Type B pancreatic cell (in vitro differentiated cells): ENCODE results near the gene SCNM1. TPM values are rescaled to one million over a fixed set of nuclear protein-coding genes. Genes with fewer than 3 reads are reported as not detected.
A peak's percentile ranks its signal among the peaks of the same experiment; 100 is the strongest.

ENCODE experiments used
- DNase-seq: peaks from one replicate; pipeline ENCODE4 v3.0.0; 2021; ENCODE audit warnings: mixed read lengths; ENCODE audit not compliant: unreplicated experiment; ENCODE audit errors: extremely low spot score
- H3K27ac Mint-ChIP-seq: 2 replicates; pipeline ENCODE4 v1.8.0; 2021; ENCODE audit warnings: mild to moderate bottlenecking, mixed read lengths
- H3K27me3 Mint-ChIP-seq: 2 replicates; pipeline ENCODE4 v1.8.0; 2021; ENCODE audit warnings: mixed read lengths
- H3K36me3 Mint-ChIP-seq: 2 replicates; pipeline ENCODE4 v1.8.0; 2021; ENCODE audit warnings: mixed read lengths
- H3K4me1 Mint-ChIP-seq: one replicate; pipeline ENCODE4 v1.8.0; 2021; ENCODE audit warnings: mixed read lengths; ENCODE audit not compliant: unreplicated experiment
- H3K4me3 Mint-ChIP-seq: 2 replicates; pipeline ENCODE4 v1.8.0; 2021; ENCODE audit warnings: mild to moderate bottlenecking, mixed read lengths
- H3K9me3 Mint-ChIP-seq: 2 replicates; pipeline ENCODE4 v1.8.0; 2021; ENCODE audit warnings: mixed read lengths
- total RNA-seq: library from RNA; stranded (reverse); gene quantifications from 2 replicates; pipeline ENCODE4 v1.2.1, GENCODE V29; 2021; ENCODE audit warnings: low replicate concordance
- TF ChIP-seq, protein P1 (sequence below): fragments of 200-600 bp; sonication (generic); conservative IDR thresholded peaks from 2 replicates; pipeline ENCODE4 v1.5.0; 2021; ENCODE audit warnings: antibody characterized with exemption, mild to moderate bottlenecking

Gene SCNM1
- total RNA-seq, 1 donor from 2014 or later = 39.3 TPM

DNA sequence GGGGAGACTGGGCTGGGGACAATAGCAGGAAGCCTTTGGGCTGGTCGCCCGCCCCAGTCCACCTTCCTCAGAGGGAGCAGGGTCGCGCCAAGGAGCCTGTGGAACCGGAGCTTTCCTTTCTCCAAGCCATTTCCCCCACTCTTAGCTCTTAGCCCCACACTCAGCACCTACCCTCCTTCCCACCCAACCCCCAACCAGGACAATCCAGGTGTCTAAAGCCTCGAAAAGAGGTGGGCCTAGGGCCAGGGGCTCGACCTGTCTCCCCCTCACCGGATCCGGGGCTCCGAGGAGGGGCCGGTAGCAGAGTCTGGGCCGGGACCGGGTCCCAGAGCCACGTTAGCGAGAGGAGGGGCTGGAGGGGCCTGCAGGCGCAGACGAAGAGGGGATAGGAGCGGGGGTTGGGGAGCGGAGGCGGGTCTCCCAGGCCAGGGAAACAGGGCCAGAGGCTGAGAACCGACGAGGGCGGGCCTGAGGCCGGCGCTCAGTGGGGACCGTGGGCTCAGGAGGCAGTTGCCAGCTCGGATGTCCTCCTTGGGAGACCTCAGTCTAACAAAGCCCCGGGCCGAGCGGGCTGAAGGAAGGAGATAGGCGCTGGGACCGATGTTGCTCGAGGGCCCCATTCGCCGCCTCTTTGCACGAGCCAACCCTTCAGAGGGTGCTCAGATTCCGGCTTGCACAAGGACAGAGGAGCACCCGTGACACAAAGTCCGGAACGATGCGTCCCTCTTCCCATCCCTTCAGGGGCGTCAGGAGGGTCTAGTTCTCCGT is 20.5 kb upstream of the SCNM1 start:
- Mint-ChIP-seq H3K9me3 (no peaks in the 10 kb centered on the region), H3K4me3 (peak overlapping the region; percentile 93), H3K27me3 (peaks cover 12% of the 10 kb centered on the region), H3K36me3 (peaks cover 4% of the 10 kb centered on the region), H3K4me1 (peaks cover 38% of the 10 kb centered on the region), H3K27ac (peak overlapping the region; percentile 82)
- no peak for DNase-seq
- TF ChIP-seq, protein P1, sequence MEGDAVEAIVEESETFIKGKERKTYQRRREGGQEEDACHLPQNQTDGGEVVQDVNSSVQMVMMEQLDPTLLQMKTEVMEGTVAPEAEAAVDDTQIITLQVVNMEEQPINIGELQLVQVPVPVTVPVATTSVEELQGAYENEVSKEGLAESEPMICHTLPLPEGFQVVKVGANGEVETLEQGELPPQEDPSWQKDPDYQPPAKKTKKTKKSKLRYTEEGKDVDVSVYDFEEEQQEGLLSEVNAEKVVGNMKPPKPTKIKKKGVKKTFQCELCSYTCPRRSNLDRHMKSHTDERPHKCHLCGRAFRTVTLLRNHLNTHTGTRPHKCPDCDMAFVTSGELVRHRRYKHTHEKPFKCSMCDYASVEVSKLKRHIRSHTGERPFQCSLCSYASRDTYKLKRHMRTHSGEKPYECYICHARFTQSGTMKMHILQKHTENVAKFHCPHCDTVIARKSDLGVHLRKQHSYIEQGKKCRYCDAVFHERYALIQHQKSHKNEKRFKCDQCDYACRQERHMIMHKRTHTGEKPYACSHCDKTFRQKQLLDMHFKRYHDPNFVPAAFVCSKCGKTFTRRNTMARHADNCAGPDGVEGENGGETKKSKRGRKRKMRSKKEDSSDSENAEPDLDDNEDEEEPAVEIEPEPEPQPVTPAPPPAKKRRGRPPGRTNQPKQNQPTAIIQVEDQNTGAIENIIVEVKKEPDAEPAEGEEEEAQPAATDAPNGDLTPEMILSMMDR = no peak

DNA sequence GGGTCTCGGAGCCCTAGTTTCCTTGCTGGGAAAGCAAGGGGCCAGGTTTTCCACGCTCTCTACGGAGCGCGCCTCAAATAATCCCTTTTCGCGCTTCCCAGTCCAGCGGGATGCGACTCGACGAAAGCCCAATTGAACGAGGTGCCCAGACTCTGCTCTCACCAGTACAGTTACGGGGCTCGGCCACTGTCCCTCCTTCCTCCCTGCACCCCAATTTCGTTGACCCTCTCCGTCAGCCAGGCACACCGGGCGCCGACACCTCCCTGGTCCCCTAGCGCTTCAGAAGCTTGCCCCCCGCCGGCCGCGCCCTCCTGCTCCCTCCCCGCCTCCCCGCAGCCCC is 19.9 kb upstream of the SCNM1 start:
- no peak for DNase-seq
- peak overlapping the region; percentile 93 for H3K4me3 Mint-ChIP-seq
- no peaks in the 10 kb centered on the region for H3K9me3 Mint-ChIP-seq
- peaks cover 38% of the 10 kb centered on the region for H3K4me1 Mint-ChIP-seq
- H3K36me3 Mint-ChIP-seq = peaks cover 4% of the 10 kb centered on the region
- peaks cover 12% of the 10 kb centered on the region for H3K27me3 Mint-ChIP-seq
- TF ChIP-seq, protein P1 = no peak
- H3K27ac Mint-ChIP-seq = peak overlapping the region; percentile 82

DNA sequence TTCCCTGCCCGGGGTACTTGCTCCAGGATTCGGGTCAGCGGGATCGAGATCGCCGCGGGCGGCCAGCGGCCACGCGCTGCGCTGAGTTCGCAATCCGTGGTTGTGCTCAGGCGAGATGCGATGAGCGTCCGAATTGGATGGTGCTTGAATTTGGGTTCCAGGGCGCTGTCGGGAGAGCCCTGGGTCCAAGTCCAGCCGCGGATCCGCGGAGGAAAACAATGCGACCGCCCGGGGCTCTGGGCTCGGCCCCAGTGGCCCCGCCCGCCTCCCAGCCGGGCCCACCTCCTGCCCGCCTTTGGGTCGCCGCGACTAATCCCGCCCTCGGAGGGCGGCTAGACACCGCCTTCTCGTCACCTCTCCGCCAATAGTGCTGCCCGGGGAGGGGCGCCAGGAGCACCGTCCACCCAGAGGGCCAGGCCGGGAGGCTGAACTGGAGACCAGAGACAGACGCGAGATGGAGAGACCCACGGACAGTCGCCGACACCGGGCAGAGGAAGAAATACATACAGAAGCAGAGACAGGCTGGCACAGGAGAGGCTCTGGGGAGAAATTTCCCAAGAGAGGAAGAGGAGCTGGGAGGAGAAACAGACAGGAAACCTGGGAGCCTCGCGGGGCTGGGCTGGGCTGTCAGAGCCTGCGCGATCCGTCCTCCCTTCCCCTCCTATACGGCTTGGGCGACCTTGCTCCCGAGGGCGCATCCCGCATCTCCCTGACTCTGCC is 19.4 kb upstream of the SCNM1 start, which contains the start of gene SEMA6C:
TSS of gene SEMA6C (minus strand) at position 220 of the 720 bp plus-strand sequence. CDS start 4,010 bp downstream, outside the sequence.
- peak; percentile 92 for DNase-seq
- H3K9me3 Mint-ChIP-seq = no peaks in the 10 kb centered on the region
- peaks cover 38% of the 10 kb centered on the region for H3K4me1 Mint-ChIP-seq
- H3K27me3 Mint-ChIP-seq = peaks cover 12% of the 10 kb centered on the region
- peak within 1 kb of the TSS; percentile 93 for H3K4me3 Mint-ChIP-seq
- H3K27ac Mint-ChIP-seq = peak within 1 kb of the TSS; percentile 82
- TF ChIP-seq, protein P1 = no peak
- peaks cover 4% of the 10 kb centered on the region for H3K36me3 Mint-ChIP-seq

DNA sequence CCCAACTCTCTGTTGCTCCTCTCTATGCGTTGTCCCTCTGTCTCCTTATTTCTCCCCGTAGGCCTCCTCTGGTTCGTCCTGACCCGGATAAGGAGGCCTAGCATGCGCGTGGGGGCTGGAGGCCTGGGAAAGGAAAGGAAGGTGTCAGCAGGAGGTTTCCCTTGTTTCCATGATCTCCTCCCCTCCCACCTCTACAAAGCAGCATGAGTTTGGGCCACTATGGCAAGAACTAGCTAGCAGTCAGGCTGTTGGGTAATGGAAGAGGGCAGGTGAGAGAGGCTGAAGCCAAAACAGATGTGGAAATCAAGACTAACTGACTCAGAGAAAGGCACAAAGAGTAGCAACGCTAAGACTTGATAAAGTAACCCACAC is 18.8 kb upstream of the SCNM1 start:
- H3K4me1 Mint-ChIP-seq = peaks cover 38% of the 10 kb centered on the region
- no peak for DNase-seq

DNA sequence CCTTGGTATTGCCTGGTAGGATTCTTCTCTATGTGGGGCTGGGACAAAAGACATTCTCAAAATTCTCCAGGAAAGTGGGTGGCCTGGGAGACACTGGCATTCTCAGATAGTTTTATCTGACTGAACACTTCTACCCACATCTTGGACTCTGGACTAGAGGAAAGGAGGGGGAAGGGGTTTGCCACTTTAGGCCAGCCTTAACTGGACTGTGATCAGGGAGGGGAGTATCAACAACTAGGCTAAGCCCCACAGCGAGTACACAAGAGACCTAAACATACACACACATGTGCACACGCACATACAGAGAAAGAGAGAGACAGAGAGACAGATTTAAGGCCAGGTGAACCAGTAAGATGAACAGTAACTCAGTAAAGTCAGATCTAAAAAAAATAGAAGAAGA is 18.3 kb upstream of the SCNM1 start:
- Mint-ChIP-seq H3K4me1 (peaks cover 38% of the 10 kb centered on the region), H3K27ac (no peak overlapping the region), H3K9me3 (no peaks in the 10 kb centered on the region), H3K36me3 (peaks cover 4% of the 10 kb centered on the region), H3K4me3 (peak overlapping the region; percentile 93), H3K27me3 (peaks cover 12% of the 10 kb centered on the region)
- DNase-seq = no peak
- TF ChIP-seq, protein P1 = no peak

More for the DNA sequence above, 18.8 kb upstream of the SCNM1 start:
- Mint-ChIP-seq H3K27me3 (peaks cover 12% of the 10 kb centered on the region), H3K36me3 (peaks cover 4% of the 10 kb centered on the region), H3K9me3 (no peaks in the 10 kb centered on the region), H3K27ac (peak overlapping the region; percentile 82), H3K4me3 (peak overlapping the region; percentile 93)
- TF ChIP-seq, protein P1 = no peak
